HT-29 (cell line): ENCODE data around the gene STON2. TPM values are rescaled to one million over a fixed set of nuclear protein-coding genes. Genes with fewer than 3 reads are reported as not detected.

Experiments used
- DNase-seq: peaks from one replicate; pipeline ENCODE4 v3.0.0-alpha.2; 2015; ENCODE audit warnings: low spot score
- total RNA-seq: library from RNA; depleted of rRNA; stranded (reverse); fragments of >200 nt; shearing (Covaris generic); gene quantifications from 2 replicates; pipeline ENCODE4 v1.2.3, GENCODE V29; 2014

STON2 gene
- total RNA-seq, 1 experiment from 2014 or later, result 1.6 TPM

GRCh38 chr14:81337073-81337472, 63.1 kb downstream of the STON2 start:
- no peak for DNase-seq

GRCh38 chr14:81336009-81336408, 64.1 kb downstream of the STON2 start:
- DNase-seq, result no peak

GRCh38 chr14:81332725-81333124, 67.4 kb downstream of the STON2 start:
- DNase-seq, result no peak

- DNase-seq, result no peak
Measured at GRCh38 chr14:81331229-81332021, 68.7 kb downstream of the STON2 start.

- no peak for DNase-seq
Measured at GRCh38 chr14:81330619-81331122, 69.5 kb downstream of the STON2 start.

GRCh38 chr14:81329640-81330381, 70.3 kb downstream of the STON2 start:
- DNase-seq, result no peak

GRCh38 chr14:81326451-81326850, 73.7 kb downstream of the STON2 start:
- no peak for DNase-seq

GRCh38 chr14:81324011-81324410, 76.1 kb downstream of the STON2 start:
- peak; percentile 51 for DNase-seq

GRCh38 chr14:81323093-81323492, 77.0 kb downstream of the STON2 start:
- DNase-seq, result no peak

GRCh38 chr14:81319946-81320345, 80.2 kb downstream of the STON2 start:
- no peak for DNase-seq

GRCh38 chr14:81319314-81319713, 80.8 kb downstream of the STON2 start:
- DNase-seq, result no peak

GRCh38 chr14:81315341-81315740, 84.8 kb downstream of the STON2 start:
- no peak for DNase-seq

- no peak for DNase-seq
Measured at GRCh38 chr14:81314443-81315175, 85.5 kb downstream of the STON2 start.

GRCh38 chr14:81313775-81314429, 86.2 kb downstream of the STON2 start:
- DNase-seq, result no peak

- DNase-seq, result no peak
Measured at GRCh38 chr14:81313200-81313599, 86.9 kb downstream of the STON2 start.

- DNase-seq, result no peak
Measured at GRCh38 chr14:81312289-81312876, 87.7 kb downstream of the STON2 start.

GRCh38 chr14:81311778-81312177, 88.3 kb downstream of the STON2 start:
- DNase-seq, result no peak

GRCh38 chr14:81311141-81311540, 89.0 kb downstream of the STON2 start:
- no peak for DNase-seq

GRCh38 chr14:81310606-81311005, 89.5 kb downstream of the STON2 start:
- DNase-seq, result no peak

- DNase-seq, result no peak
Measured at GRCh38 chr14:81309511-81309910, 90.6 kb downstream of the STON2 start.

GRCh38 chr14:81305743-81306142, 94.4 kb downstream of the STON2 start:
- no peak for DNase-seq
